PC-9 (cell line): ENCODE data around the gene CEP44.

Experiments used
- EZH2 ChIP-seq: fragments of 200-600 bp; sonication (generic); IDR thresholded peaks from 2 replicates; pipeline ENCODE4 v1.8.0; 2017; ENCODE audit warnings: antibody characterized with exemption, low read depth
- TF ChIP-seq, protein P1 (sequence below): fragments of 200-600 bp; sonication (generic); conservative IDR thresholded peaks from 2 replicates; pipeline ENCODE4 v1.6.1; 2017; ENCODE audit warnings: mixed run types, antibody characterized with exemption, mild to moderate bottlenecking, moderate library complexity

DNA sequence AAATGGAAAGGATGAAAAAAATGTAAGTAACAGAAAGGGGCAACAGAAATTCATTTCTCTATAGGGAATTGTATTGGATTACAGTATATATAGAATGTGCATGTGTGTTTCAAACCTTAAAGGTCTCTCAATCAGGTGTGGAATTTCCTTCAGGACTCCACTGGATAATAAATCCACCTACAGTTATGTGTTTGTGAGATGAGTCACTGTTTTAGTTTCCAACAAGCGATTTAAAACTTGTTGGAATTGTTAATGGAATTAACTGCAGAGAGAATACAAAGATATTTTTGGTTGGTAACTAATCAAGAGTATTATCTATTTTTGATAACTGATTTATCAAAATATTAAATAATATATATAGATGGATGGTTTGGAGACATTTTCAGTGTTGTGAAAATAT is 32.8 kb downstream of the CEP44 start:
- TF ChIP-seq, protein P1, sequence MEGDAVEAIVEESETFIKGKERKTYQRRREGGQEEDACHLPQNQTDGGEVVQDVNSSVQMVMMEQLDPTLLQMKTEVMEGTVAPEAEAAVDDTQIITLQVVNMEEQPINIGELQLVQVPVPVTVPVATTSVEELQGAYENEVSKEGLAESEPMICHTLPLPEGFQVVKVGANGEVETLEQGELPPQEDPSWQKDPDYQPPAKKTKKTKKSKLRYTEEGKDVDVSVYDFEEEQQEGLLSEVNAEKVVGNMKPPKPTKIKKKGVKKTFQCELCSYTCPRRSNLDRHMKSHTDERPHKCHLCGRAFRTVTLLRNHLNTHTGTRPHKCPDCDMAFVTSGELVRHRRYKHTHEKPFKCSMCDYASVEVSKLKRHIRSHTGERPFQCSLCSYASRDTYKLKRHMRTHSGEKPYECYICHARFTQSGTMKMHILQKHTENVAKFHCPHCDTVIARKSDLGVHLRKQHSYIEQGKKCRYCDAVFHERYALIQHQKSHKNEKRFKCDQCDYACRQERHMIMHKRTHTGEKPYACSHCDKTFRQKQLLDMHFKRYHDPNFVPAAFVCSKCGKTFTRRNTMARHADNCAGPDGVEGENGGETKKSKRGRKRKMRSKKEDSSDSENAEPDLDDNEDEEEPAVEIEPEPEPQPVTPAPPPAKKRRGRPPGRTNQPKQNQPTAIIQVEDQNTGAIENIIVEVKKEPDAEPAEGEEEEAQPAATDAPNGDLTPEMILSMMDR = no peak
- TF ChIP-seq EZH2 = no peak
